Bronchial epithelial cell (primary cell): Measurements from ENCODE around the gene MEF2D. TPM values are rescaled to one million over a fixed set of nuclear protein-coding genes. Genes with fewer than 3 reads are reported as not detected.

Source experiments
- DNase-seq: peaks from one replicate; pipeline ENCODE4 v3.0.0-alpha.2; 2010; ENCODE audit warnings: low read depth
- FAIRE-seq: peaks from 2 replicates; lab custom pipeline; 2011; peaks lifted over from hg19 to GRCh38; lab: Jason Lieb, UNC
- H3K27me3 ChIP-seq: 2 replicates; pipeline ENCODE4 v1.5.1; 2011; ENCODE audit warnings: low read length; ENCODE audit not compliant: control insufficient read depth, insufficient read depth
- H3K36me3 ChIP-seq: 2 replicates; pipeline ENCODE4 v1.5.1; 2011; ENCODE audit warnings: low read length; ENCODE audit not compliant: control insufficient read depth, insufficient read depth
- H3K4me3 ChIP-seq: 2 replicates; pipeline ENCODE4 v1.5.1; 2011; ENCODE audit warnings: mild to moderate bottlenecking, low read depth, low read length, control low read depth
- total RNA-seq: library from RNA; depleted of rRNA; stranded (reverse); fragments of >200 nt; gene quantifications from 2 replicates; pipeline ENCODE4 v1.2.1, GENCODE V29; 2014
- TF ChIP-seq, protein P1 (sequence below): IDR thresholded peaks from 2 replicates; pipeline ENCODE4 v1.5.1; 2011; ENCODE audit warnings: mild to moderate bottlenecking, moderate library complexity, low read length, control low read depth, inconsistent platforms; ENCODE audit not compliant: insufficient read depth, severe bottlenecking

Gene MEF2D
- total RNA-seq, 1 donor from 2014 or later, result 1.3 TPM

GRCh38 chr1:156489166-156489934 is 11.2 kb downstream of the MEF2D start:
- Histone ChIP-seq H3K36me3 (peaks cover 4% of the 10 kb centered on the region), H3K4me3 (no peak overlapping the region), H3K27me3 (no peaks in the 10 kb centered on the region)
- DNase-seq, result no peak
- FAIRE-seq, result no peak
- TF ChIP-seq, protein P1, sequence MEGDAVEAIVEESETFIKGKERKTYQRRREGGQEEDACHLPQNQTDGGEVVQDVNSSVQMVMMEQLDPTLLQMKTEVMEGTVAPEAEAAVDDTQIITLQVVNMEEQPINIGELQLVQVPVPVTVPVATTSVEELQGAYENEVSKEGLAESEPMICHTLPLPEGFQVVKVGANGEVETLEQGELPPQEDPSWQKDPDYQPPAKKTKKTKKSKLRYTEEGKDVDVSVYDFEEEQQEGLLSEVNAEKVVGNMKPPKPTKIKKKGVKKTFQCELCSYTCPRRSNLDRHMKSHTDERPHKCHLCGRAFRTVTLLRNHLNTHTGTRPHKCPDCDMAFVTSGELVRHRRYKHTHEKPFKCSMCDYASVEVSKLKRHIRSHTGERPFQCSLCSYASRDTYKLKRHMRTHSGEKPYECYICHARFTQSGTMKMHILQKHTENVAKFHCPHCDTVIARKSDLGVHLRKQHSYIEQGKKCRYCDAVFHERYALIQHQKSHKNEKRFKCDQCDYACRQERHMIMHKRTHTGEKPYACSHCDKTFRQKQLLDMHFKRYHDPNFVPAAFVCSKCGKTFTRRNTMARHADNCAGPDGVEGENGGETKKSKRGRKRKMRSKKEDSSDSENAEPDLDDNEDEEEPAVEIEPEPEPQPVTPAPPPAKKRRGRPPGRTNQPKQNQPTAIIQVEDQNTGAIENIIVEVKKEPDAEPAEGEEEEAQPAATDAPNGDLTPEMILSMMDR, result no peak

DNA sequence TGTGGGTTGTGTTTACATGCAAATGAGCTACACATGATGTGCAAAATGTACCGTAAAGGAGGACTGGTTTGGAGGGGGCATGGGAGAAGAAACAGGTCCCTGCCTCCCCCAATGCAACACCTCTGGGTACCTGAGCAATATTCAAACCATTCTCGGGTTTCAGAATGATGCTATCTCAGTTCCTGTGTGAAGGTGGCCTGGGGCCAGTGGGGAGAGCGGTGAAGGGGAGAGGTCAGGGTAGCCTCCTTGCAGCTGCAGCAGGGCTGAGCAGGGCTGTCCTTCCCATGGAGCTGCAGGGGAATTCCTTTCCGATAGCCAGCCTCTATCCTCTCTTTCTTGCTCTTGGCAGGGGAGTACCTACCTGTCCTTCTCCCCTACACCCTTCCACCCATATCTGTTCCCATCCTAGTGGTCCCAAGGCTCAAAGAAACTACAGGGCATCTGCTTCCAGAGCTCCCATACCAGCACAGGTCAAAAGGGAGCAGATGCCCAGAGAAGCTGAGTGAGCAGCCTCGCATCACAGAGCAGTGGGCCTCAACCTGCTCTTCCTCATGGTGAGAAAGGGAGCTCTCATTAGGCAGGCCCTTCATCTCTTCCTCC is 11.9 kb downstream of the MEF2D start:
- no peak for DNase-seq
- no peak for FAIRE-seq
- H3K27me3 ChIP-seq, result no peaks in the 10 kb centered on the region
- TF ChIP-seq, protein P1, result no peak
- peaks cover 4% of the 10 kb centered on the region for H3K36me3 ChIP-seq
- H3K4me3 ChIP-seq, result no peak overlapping the region

DNA sequence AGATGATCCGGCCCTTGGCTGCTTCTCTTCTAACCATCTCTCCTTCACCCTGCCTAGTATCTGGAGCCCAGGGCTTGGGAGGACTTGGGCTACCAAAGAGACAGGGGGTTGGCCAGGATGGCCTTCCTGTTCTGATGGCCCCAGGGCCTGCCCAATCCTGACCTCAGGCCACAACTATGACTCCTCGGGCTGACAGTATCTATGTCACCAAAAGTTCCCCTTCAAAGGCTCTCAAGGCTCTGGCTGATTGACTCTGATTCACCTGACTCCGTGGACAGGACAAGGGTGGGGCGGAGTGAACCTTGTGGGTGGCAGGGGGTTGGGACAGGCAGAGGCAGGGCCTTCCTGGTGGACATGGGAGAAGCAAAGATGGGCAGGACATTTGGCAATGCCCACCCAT is 12.7 kb downstream of the MEF2D start:
- TF ChIP-seq, protein P1, result no peak
- peaks cover 6% of the 10 kb centered on the region for H3K36me3 ChIP-seq
- H3K27me3 ChIP-seq, result no peaks in the 10 kb centered on the region
- H3K4me3 ChIP-seq, result no peak overlapping the region
- no peak for FAIRE-seq
- no peak for DNase-seq

GRCh38 chr1:156486421-156487344 is 13.9 kb downstream of the MEF2D start:
- Histone ChIP-seq H3K4me3 (no peak overlapping the region), H3K27me3 (no peaks in the 10 kb centered on the region), H3K36me3 (peaks cover 14% of the 10 kb centered on the region)
- TF ChIP-seq, protein P1, result no peak
- DNase-seq (no peak), FAIRE-seq (no peak)

DNA sequence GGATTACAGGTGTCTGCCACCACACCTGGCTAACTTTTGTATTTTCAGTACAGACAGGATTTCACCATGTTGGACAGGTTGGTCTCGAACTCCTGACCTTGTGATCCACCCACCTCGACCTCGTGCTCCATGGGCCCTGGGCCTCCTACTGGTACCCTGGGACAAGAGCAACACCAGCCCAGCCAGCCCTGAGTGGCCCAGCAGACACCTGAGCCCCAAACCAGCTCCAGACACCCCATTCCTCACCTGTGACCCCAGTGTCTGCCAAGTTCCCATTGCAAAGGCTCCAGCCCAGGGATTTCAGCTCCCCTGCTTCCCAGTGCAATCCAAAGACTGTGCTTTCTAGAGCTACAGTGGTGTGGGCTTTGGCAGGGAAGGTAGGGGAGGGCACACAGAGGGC is 14.6 kb downstream of the MEF2D start:
- Histone ChIP-seq H3K36me3 (peaks cover 14% of the 10 kb centered on the region), H3K4me3 (no peak overlapping the region), H3K27me3 (no peaks in the 10 kb centered on the region)
- FAIRE-seq, result no peak
- DNase-seq, result no peak
- TF ChIP-seq, protein P1, result no peak
